ENCODE data around the gene AQP12B. TPM values are rescaled to one million over a fixed set of nuclear protein-coding genes. Genes with fewer than 3 reads are reported as not detected.

The AQP12B gene
- total and polyA plus RNA-seq, 4 donors, result not detected

- Histone ChIP-seq H3K36me3 (ENCODE audit: control insufficient read depth in 4 of 4, insufficient read depth in 3 of 4, low read depth in 1 of 4, low read length in 3 of 4) (no peaks in the 10 kb centered on the region), H3K27me3 (ENCODE audit: control insufficient read depth in 4 of 4, insufficient read depth in 4 of 4, low read length in 3 of 4) (no peaks in the 10 kb centered on the region), H3K4me1 (ENCODE audit: control insufficient read depth in 4 of 4, insufficient read depth in 4 of 4, low read length in 3 of 4) (no peaks in the 10 kb centered on the region), H3K27ac (ENCODE audit: low read depth in 1 of 2, low read length in 2 of 2) (no peak overlapping the region), H3K9me3 (ENCODE audit: control insufficient read depth in 4 of 4, low read length in 3 of 4) (peaks cover 0 to 4% (median 1%) of the 10 kb centered on the region in 4 donors), H3K9ac (ENCODE audit: low read depth in 1 of 2, low read length in 2 of 2) (no peak overlapping the region), H3K4me3 (ENCODE audit: low read depth in 1 of 3, low read length in 3 of 3) (no peak overlapping the region)
- WGBS, result 79% methylated on average over 11 of the region's 11 CpGs
- no peak for DNase-seq (ENCODE audit: low spot score)
- no peak for TF ChIP-seq MAX (IDR thresholded peaks at IDR 0.05)
- no peak for TF ChIP-seq RXRA (IDR thresholded peaks at IDR 0.05)
- no peak for TF ChIP-seq ZBTB33 (IDR thresholded peaks at IDR 0.05)
- TF ChIP-seq GABPA (IDR thresholded peaks at IDR 0.05 in 1 of 2, conservative IDR thresholded peaks at IDR 0.05 in 1 of 2), result no peak
- no peak for TF ChIP-seq FOXA1 (IDR thresholded peaks at IDR 0.05)
- TF ChIP-seq CTCF (IDR thresholded peaks at IDR 0.05; ENCODE audit: low read depth, low read length, missing input control), result no peak
- TF ChIP-seq JUND (IDR thresholded peaks at IDR 0.05), result no peak
- no peak for TF ChIP-seq EGR1 (IDR thresholded peaks at IDR 0.05; ENCODE audit: low read depth in 2 of 2)
- no peak for TF ChIP-seq RAD21 (IDR thresholded peaks at IDR 0.05)
- no peak for TF ChIP-seq REST (IDR thresholded peaks at IDR 0.05)
- no peak for TF ChIP-seq NR2F2 (IDR thresholded peaks at IDR 0.05)
- TF ChIP-seq ATF3 (IDR thresholded peaks at IDR 0.05), result no peak
- TF ChIP-seq HNF4A (conservative IDR thresholded peaks at IDR 0.05), result no peak
- no peak for TF ChIP-seq HNF4G (IDR thresholded peaks at IDR 0.05)
- TF ChIP-seq YY1 (IDR thresholded peaks at IDR 0.05), result no peak
- TF ChIP-seq TAF1 (conservative IDR thresholded peaks at IDR 0.05), result no peak
- no peak for TF ChIP-seq FOXA2 (IDR thresholded peaks at IDR 0.05)
- no peak for TF ChIP-seq SP1 (IDR thresholded peaks at IDR 0.05)
Measured at GRCh38 chr2:240636563-240637115, 46.0 kb downstream of the AQP12B start.

All from liver (tissue), 9 donors.